H9 (cell line): ENCODE results near the gene DMKN. TPM values are rescaled to one million over a fixed set of nuclear protein-coding genes. Genes with fewer than 3 reads are reported as not detected.

Experiments
- DNase-seq: peaks from one replicate; pipeline ENCODE4 v3.0.0-alpha.2; 2017
- H2AFZ ChIP-seq: one replicate; pipeline ENCODE4 v1.6.1; 2013; ENCODE audit warnings: mild to moderate bottlenecking, low read length, control low read depth, moderate library complexity
- H2AK5ac ChIP-seq: 2 replicates; pipeline ENCODE4 v1.6.1; 2013; ENCODE audit warnings: low read length, control low read depth, mixed read lengths; ENCODE audit not compliant: insufficient read length
- H2BK120ac ChIP-seq: one replicate; pipeline ENCODE4 v1.6.1; 2013; ENCODE audit warnings: low read depth, mild to moderate bottlenecking, low read length, control low read depth, inconsistent platforms; ENCODE audit not compliant: poor library complexity, severe bottlenecking
- H2BK12ac ChIP-seq: 2 replicates; pipeline ENCODE4 v1.6.1; 2013; ENCODE audit warnings: low read length, control low read depth, mixed read lengths, low read depth; ENCODE audit not compliant: insufficient read length
- H2BK15ac ChIP-seq: 2 replicates; pipeline ENCODE4 v1.6.1; 2013; ENCODE audit warnings: low read depth, low read length, control low read depth
- H2BK20ac ChIP-seq: one replicate; pipeline ENCODE4 v1.6.1; 2013; ENCODE audit warnings: low read depth, mild to moderate bottlenecking, low read length, control low read depth, inconsistent platforms; ENCODE audit not compliant: poor library complexity, severe bottlenecking
- H2BK5ac ChIP-seq: 2 replicates; pipeline ENCODE4 v1.6.1; 2013; ENCODE audit warnings: low read length, control low read depth, mixed read lengths; ENCODE audit not compliant: insufficient read length
- H3K14ac ChIP-seq: 2 replicates; pipeline ENCODE4 v1.6.1; 2013; ENCODE audit warnings: low read length, control low read depth; ENCODE audit not compliant: insufficient read depth
- H3K18ac ChIP-seq: 2 replicates; pipeline ENCODE4 v1.6.1; 2013; ENCODE audit warnings: low read depth, mild to moderate bottlenecking, mixed read lengths, low read length, control low read depth; ENCODE audit not compliant: insufficient read length
- H3K23ac ChIP-seq: 2 replicates; pipeline ENCODE4 v1.6.1; 2013; ENCODE audit warnings: low read length, control low read depth, mixed read lengths, low read depth; ENCODE audit not compliant: insufficient read length
- H3K23me2 ChIP-seq: 2 replicates; pipeline ENCODE4 v1.6.1; 2013; ENCODE audit warnings: low read depth, mild to moderate bottlenecking, mixed read lengths, low read length, control low read depth; ENCODE audit not compliant: insufficient read length, poor library complexity, severe bottlenecking
- H3K27ac ChIP-seq: 2 replicates; pipeline ENCODE4 v1.5.1; 2013; ENCODE audit warnings: low read length, control low read depth, mixed read lengths, low read depth; ENCODE audit not compliant: insufficient read length
- H3K27me3 ChIP-seq: 2 replicates; pipeline ENCODE4 v1.6.1; 2013; ENCODE audit warnings: low read length, control low read depth, inconsistent platforms; ENCODE audit not compliant: insufficient read depth
- H3K4ac ChIP-seq: 2 replicates; pipeline ENCODE4 v1.6.1; 2013; ENCODE audit warnings: low read depth, mild to moderate bottlenecking, control low read depth, inconsistent platforms, low read length, moderate library complexity
- H3K4me1 ChIP-seq: 2 replicates; pipeline ENCODE4 v1.6.1; 2013; ENCODE audit warnings: low read length, control low read depth, inconsistent platforms; ENCODE audit not compliant: insufficient read depth
- H3K4me2 ChIP-seq: 2 replicates; pipeline ENCODE4 v1.6.1; 2013; ENCODE audit warnings: low read length, control low read depth, mixed read lengths; ENCODE audit not compliant: insufficient read length, insufficient read depth
- H3K56ac ChIP-seq: 2 replicates; pipeline ENCODE4 v1.6.1; 2013; ENCODE audit warnings: low read depth, mild to moderate bottlenecking, mixed read lengths, low read length, control low read depth; ENCODE audit not compliant: insufficient read length
- H3K79me1 ChIP-seq: 2 replicates; pipeline ENCODE4 v1.6.1; 2013; ENCODE audit warnings: low read depth, mild to moderate bottlenecking, moderate library complexity, low read length, control low read depth, inconsistent platforms; ENCODE audit not compliant: insufficient read depth, poor library complexity, severe bottlenecking
- H3K79me2 ChIP-seq: 2 replicates; pipeline ENCODE4 v1.6.1; 2013; ENCODE audit warnings: low read length, control low read depth, inconsistent platforms; ENCODE audit not compliant: insufficient read depth
- H3K9ac ChIP-seq: 2 replicates; pipeline ENCODE4 v1.6.1; 2013; ENCODE audit warnings: low read length, control low read depth, mixed read lengths; ENCODE audit not compliant: insufficient read length; ENCODE audit errors: extremely low read depth
- H3K9me3 ChIP-seq: one replicate; pipeline ENCODE4 v1.6.1; 2013; ENCODE audit warnings: low read depth, low read length, inconsistent platforms; ENCODE audit not compliant: control insufficient read depth
- H3T11ph ChIP-seq: one replicate; pipeline ENCODE4 v1.6.1; 2013; ENCODE audit warnings: mild to moderate bottlenecking, low read length, control low read depth, inconsistent platforms
- H4K20me1 ChIP-seq: one replicate; pipeline ENCODE4 v1.6.1; 2013; ENCODE audit not compliant: control insufficient read depth, insufficient read length, insufficient read depth
- H4K5ac ChIP-seq: 2 replicates; pipeline ENCODE4 v1.6.1; 2013; ENCODE audit warnings: low read depth, mild to moderate bottlenecking, mixed read lengths, low read length, control low read depth; ENCODE audit not compliant: insufficient read length
- H4K8ac ChIP-seq: replicated peaks from 2 replicates; pipeline ENCODE4 v1.6.1; 2013; ENCODE audit warnings: low read length, control low read depth, mixed read lengths, low read depth; ENCODE audit not compliant: insufficient read length
- H4K91ac ChIP-seq: 2 replicates; pipeline ENCODE4 v1.6.1; 2013; ENCODE audit warnings: low read depth, mild to moderate bottlenecking, moderate library complexity, mixed read lengths, low read length, control low read depth; ENCODE audit not compliant: insufficient read length
- H3K27ac Mint-ChIP-seq, 3 experiments: 2 replicates in 2 of 3; 3 replicates in 1 of 3; pipeline ENCODE4 v1.8.0; 2020 to 2021; ENCODE audit warnings: mixed read lengths in 3 of 3, mild to moderate bottlenecking in 1 of 3, moderate library complexity in 1 of 3
- H3K27me3 Mint-ChIP-seq: 2 replicates; pipeline ENCODE4 v1.8.0; 2021; ENCODE audit warnings: low read depth, mild to moderate bottlenecking, moderate library complexity, mixed read lengths
- H3K36me3 Mint-ChIP-seq, 3 experiments: 2 replicates in 2 of 3; 3 replicates in 1 of 3; pipeline ENCODE4 v1.8.0; 2020 to 2021; ENCODE audit warnings: low read depth in 3 of 3, mixed read lengths in 3 of 3; ENCODE audit not compliant: insufficient read depth in 1 of 3
- H3K4me1 Mint-ChIP-seq, 2 experiments: 2 replicates each; pipeline ENCODE4 v1.8.0; 2020; ENCODE audit warnings: mixed read lengths in 2 of 2
- H3K4me3 Mint-ChIP-seq, 2 experiments: 2 replicates in 1 of 2; 3 replicates in 1 of 2; pipeline ENCODE4 v1.8.0; 2020 to 2021; ENCODE audit warnings: mild to moderate bottlenecking in 2 of 2, mixed read lengths in 2 of 2, moderate library complexity in 1 of 2
- H3K9me3 Mint-ChIP-seq, 2 experiments: 2 replicates in 1 of 2; 3 replicates in 1 of 2; pipeline ENCODE4 v1.8.0; 2020; ENCODE audit warnings: mild to moderate bottlenecking in 2 of 2, mixed read lengths in 2 of 2, moderate library complexity in 1 of 2
- CTCF ChIP-seq: fragments of 200-600 bp; sonication (generic); conservative IDR thresholded peaks from 3 replicates; pipeline ENCODE4 v1.8.0; 2021; ENCODE audit warnings: antibody characterized with exemption, mild to moderate bottlenecking
- WGBS: extraction: QIAGEN DNeasy Blood & Tissue Kit; methylation state at CpG from one replicate; pipeline ENCODE4 v1.1.7; 2013; ENCODE audit warnings: missing lambda C conversion rate, low lambda C conversion rate, mixed read lengths; ENCODE audit not compliant: insufficient read length; ENCODE audit errors: extremely low coverage; 5-methylcytosine and 5-hydroxymethylcytosine counted together
- total RNA-seq: library from RNA; stranded (reverse); gene quantifications from 2 replicates; pipeline ENCODE4 v1.2.1, GENCODE V29; 2021

DMKN gene
- total RNA-seq, 1 experiment from 2014 or later: 278 TPM

GRCh38 chr19:35483089-35483488 is 30.4 kb downstream of the DMKN start:
- Histone ChIP-seq H4K5ac (no peak overlapping the region), H3K79me1 (no peaks in the 10 kb centered on the region), H2BK15ac (no peak overlapping the region), H3K23me2 (no peaks in the 10 kb centered on the region), H2AFZ (no peak overlapping the region), H3K14ac (no peak overlapping the region), H3K9me3 (no peaks in the 10 kb centered on the region), H3K4ac (no peak overlapping the region), H2BK5ac (no peak overlapping the region), H3K4me2 (no peak overlapping the region), H3K23ac (no peak overlapping the region), H3K56ac (no peak overlapping the region), H4K20me1 (no peaks in the 10 kb centered on the region), H2AK5ac (no peak overlapping the region), H3K27me3 (no peaks in the 10 kb centered on the region), H4K8ac (no peak overlapping the region), H2BK120ac (no peak overlapping the region), H2BK12ac (no peak overlapping the region), H3K18ac (no peak overlapping the region), H3K27ac (no peak overlapping the region), H3T11ph (no peak overlapping the region), H2BK20ac (no peak overlapping the region), H3K9ac (no peak overlapping the region), H3K79me2 (no peaks in the 10 kb centered on the region), H4K91ac (no peak overlapping the region), H3K4me1 (no peaks in the 10 kb centered on the region)
- peaks cover 16% of the 10 kb centered on the region for H3K27me3 Mint-ChIP-seq
- no CpG with 5 or more reads among the region's 5 CpGs for WGBS
- no peaks in the 10 kb centered on the region for H3K36me3 Mint-ChIP-seq
- no peak overlapping the region for H3K4me3 Mint-ChIP-seq
- no peak for TF ChIP-seq CTCF
- no peak overlapping the region for H3K27ac Mint-ChIP-seq
- DNase-seq: no peak
- peaks cover 0 to 3% of the 10 kb centered on the region in 2 experiments; a peak in 1 of 4 replicates for H3K4me1 Mint-ChIP-seq
- H3K9me3 Mint-ChIP-seq: no peaks in the 10 kb centered on the region
